Measurements from ENCODE around the gene NR2F1-AS1. TPM values are rescaled to one million over a fixed set of nuclear protein-coding genes. Genes with fewer than 3 reads are reported as not detected.

Gene NR2F1-AS1
- total and polyA plus RNA-seq, 4 donors = 2.0 to 4.0 (median 2.1) TPM

DNA sequence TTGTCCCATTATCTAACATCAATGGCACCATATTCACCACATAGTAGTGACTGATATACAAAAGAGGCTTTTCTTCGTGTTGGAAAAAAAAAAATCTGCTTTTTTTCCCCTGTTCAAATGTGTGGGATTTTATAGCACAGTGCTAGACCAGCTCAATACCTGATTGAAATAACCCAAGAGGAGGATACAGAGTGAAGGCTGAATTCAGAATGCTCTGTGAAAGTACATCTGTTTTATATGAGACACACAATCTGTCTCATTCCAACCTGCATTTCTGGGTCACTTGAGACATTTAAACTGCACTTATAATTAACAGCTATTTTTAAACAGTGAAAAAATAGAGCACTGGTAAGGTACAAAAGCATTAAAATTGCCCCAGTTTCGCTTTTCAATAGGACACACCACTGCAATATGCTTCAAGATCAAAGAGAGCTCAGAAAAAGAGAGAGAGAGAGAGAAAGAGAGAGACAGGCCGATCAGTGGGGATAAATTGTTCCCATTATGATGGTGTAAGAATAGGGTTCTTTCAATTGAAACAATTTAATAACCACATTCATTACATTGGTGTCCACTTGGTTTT is 179.3 kb downstream of the NR2F1-AS1 start:
- no peaks in the 10 kb centered on the region for H3K27me3 ChIP-seq (ENCODE audit: control insufficient read depth in 4 of 4, insufficient read depth in 4 of 4, low read length in 3 of 4)
- H3K4me3 ChIP-seq (ENCODE audit: low read depth in 1 of 3, low read length in 3 of 3) = no peak overlapping the region
- H3K9ac ChIP-seq (ENCODE audit: low read depth in 1 of 2, low read length in 2 of 2) = no peak overlapping the region
- no peaks in the 10 kb centered on the region for H3K4me1 ChIP-seq (ENCODE audit: control insufficient read depth in 4 of 4, insufficient read depth in 4 of 4, low read length in 3 of 4)
- no peak for DNase-seq (ENCODE audit: low spot score)
- H3K9me3 ChIP-seq (ENCODE audit: control insufficient read depth in 4 of 4, low read length in 3 of 4) = no peaks in the 10 kb centered on the region
- no peak overlapping the region for H3K27ac ChIP-seq (ENCODE audit: low read depth in 1 of 2, low read length in 2 of 2)
- H3K36me3 ChIP-seq (ENCODE audit: control insufficient read depth in 4 of 4, insufficient read depth in 3 of 4, low read depth in 1 of 4, low read length in 3 of 4) = no peaks in the 10 kb centered on the region
- TF ChIP-seq YY1 (IDR thresholded peaks at IDR 0.05) = no peak
- TF ChIP-seq, protein P1, sequence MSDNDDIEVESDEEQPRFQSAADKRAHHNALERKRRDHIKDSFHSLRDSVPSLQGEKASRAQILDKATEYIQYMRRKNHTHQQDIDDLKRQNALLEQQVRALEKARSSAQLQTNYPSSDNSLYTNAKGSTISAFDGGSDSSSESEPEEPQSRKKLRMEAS (IDR thresholded peaks at IDR 0.05) = no peak
- TF ChIP-seq, protein P2, sequence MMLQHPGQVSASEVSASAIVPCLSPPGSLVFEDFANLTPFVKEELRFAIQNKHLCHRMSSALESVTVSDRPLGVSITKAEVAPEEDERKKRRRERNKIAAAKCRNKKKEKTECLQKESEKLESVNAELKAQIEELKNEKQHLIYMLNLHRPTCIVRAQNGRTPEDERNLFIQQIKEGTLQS (IDR thresholded peaks at IDR 0.05) = no peak
- TF ChIP-seq TAF1 (conservative IDR thresholded peaks at IDR 0.05) = no peak
- TF ChIP-seq, protein P3, sequence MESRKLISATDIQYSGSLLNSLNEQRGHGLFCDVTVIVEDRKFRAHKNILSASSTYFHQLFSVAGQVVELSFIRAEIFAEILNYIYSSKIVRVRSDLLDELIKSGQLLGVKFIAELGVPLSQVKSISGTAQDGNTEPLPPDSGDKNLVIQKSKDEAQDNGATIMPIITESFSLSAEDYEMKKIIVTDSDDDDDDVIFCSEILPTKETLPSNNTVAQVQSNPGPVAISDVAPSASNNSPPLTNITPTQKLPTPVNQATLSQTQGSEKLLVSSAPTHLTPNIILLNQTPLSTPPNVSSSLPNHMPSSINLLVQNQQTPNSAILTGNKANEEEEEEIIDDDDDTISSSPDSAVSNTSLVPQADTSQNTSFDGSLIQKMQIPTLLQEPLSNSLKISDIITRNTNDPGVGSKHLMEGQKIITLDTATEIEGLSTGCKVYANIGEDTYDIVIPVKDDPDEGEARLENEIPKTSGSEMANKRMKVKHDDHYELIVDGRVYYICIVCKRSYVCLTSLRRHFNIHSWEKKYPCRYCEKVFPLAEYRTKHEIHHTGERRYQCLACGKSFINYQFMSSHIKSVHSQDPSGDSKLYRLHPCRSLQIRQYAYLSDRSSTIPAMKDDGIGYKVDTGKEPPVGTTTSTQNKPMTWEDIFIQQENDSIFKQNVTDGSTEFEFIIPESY (IDR thresholded peaks at IDR 0.05) = no peak
- no peak for TF ChIP-seq RXRA (IDR thresholded peaks at IDR 0.05)
- TF ChIP-seq, protein P4, sequence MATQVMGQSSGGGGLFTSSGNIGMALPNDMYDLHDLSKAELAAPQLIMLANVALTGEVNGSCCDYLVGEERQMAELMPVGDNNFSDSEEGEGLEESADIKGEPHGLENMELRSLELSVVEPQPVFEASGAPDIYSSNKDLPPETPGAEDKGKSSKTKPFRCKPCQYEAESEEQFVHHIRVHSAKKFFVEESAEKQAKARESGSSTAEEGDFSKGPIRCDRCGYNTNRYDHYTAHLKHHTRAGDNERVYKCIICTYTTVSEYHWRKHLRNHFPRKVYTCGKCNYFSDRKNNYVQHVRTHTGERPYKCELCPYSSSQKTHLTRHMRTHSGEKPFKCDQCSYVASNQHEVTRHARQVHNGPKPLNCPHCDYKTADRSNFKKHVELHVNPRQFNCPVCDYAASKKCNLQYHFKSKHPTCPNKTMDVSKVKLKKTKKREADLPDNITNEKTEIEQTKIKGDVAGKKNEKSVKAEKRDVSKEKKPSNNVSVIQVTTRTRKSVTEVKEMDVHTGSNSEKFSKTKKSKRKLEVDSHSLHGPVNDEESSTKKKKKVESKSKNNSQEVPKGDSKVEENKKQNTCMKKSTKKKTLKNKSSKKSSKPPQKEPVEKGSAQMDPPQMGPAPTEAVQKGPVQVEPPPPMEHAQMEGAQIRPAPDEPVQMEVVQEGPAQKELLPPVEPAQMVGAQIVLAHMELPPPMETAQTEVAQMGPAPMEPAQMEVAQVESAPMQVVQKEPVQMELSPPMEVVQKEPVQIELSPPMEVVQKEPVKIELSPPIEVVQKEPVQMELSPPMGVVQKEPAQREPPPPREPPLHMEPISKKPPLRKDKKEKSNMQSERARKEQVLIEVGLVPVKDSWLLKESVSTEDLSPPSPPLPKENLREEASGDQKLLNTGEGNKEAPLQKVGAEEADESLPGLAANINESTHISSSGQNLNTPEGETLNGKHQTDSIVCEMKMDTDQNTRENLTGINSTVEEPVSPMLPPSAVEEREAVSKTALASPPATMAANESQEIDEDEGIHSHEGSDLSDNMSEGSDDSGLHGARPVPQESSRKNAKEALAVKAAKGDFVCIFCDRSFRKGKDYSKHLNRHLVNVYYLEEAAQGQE (IDR thresholded peaks at IDR 0.05) = no peak
- WGBS = 74% methylated on average over 3 of the region's 3 CpGs

DNA sequence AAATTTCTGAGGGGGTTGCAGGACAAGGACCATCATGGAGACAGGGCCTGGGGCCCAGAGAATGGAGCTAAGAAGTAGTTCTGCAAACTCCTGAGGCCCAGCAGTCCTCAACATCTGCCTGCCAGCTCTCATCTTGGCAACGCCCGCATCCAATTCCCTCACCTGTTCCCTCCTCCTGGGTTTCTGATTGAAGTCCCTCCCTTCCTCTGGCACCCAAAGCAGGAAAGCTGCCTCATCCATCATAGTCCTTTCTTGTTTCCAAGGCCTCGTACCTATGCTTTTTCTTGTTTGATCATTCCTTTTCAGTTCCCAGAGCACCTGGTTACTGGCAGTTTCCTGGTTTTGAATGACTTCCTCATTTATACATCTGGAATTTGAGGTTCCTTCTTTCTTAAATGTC is 181.3 kb downstream of the NR2F1-AS1 start:
- DNase-seq (ENCODE audit: low spot score) = no peak
- no peaks in the 10 kb centered on the region for H3K9me3 ChIP-seq (ENCODE audit: control insufficient read depth in 4 of 4, low read length in 3 of 4)
- no peak overlapping the region for H3K4me3 ChIP-seq (ENCODE audit: low read depth in 1 of 3, low read length in 3 of 3)
- no peak overlapping the region for H3K27ac ChIP-seq (ENCODE audit: low read depth in 1 of 2, low read length in 2 of 2)
- no peaks in the 10 kb centered on the region for H3K36me3 ChIP-seq (ENCODE audit: control insufficient read depth in 4 of 4, insufficient read depth in 3 of 4, low read depth in 1 of 4, low read length in 3 of 4)
- WGBS = 62% methylated on average over 3 of the region's 3 CpGs
- no peaks in the 10 kb centered on the region for H3K27me3 ChIP-seq (ENCODE audit: control insufficient read depth in 4 of 4, insufficient read depth in 4 of 4, low read length in 3 of 4)
- no peak overlapping the region for H3K9ac ChIP-seq (ENCODE audit: low read depth in 1 of 2, low read length in 2 of 2)
- H3K4me1 ChIP-seq (ENCODE audit: control insufficient read depth in 4 of 4, insufficient read depth in 4 of 4, low read length in 3 of 4) = no peaks in the 10 kb centered on the region
- TF ChIP-seq TAF1 (conservative IDR thresholded peaks at IDR 0.05) = no peak
- TF ChIP-seq HNF4A (conservative IDR thresholded peaks at IDR 0.05) = no peak
- TF ChIP-seq YY1 (IDR thresholded peaks at IDR 0.05) = no peak
- TF ChIP-seq, protein P2 (IDR thresholded peaks at IDR 0.05) = no peak
- TF ChIP-seq, protein P1 (IDR thresholded peaks at IDR 0.05) = no peak
- TF ChIP-seq, protein P4 (IDR thresholded peaks at IDR 0.05) = no peak
- no peak for TF ChIP-seq GABPA (IDR thresholded peaks at IDR 0.05 in 1 of 2, conservative IDR thresholded peaks at IDR 0.05 in 1 of 2)
- no peak for TF ChIP-seq JUND (IDR thresholded peaks at IDR 0.05)
